Keratinocyte (primary cell): ENCODE data around the gene B3GALT6. TPM values are rescaled to one million over a fixed set of nuclear protein-coding genes. Genes with fewer than 3 reads are reported as not detected.

Experiments
- DNase-seq: peaks from one replicate; pipeline ENCODE4 v3.0.0-alpha.2; 2011; ENCODE audit warnings: low read depth, missing footprints, low spot score
- FAIRE-seq: peaks from 2 replicates; lab custom pipeline; 2011; peaks lifted over from hg19 to GRCh38; lab: Jason Lieb, UNC
- H2AFZ ChIP-seq: 2 replicates; pipeline ENCODE4 v1.6.0; 2012; ENCODE audit warnings: low read length, control low read depth, inconsistent platforms; ENCODE audit not compliant: control insufficient read depth
- H3K27ac ChIP-seq: 2 replicates; pipeline ENCODE4 v1.5.1; 2011; ENCODE audit warnings: low read length; ENCODE audit not compliant: control insufficient read depth, insufficient read depth
- H3K27me3 ChIP-seq: 3 replicates; pipeline ENCODE4 v1.6.0; 2011; ENCODE audit warnings: low read length; ENCODE audit not compliant: control insufficient read depth, insufficient read depth; ENCODE audit errors: extremely low read depth
- H3K36me3 ChIP-seq, 2 experiments: 2 replicates in 1 of 2; 3 replicates in 1 of 2; pipeline ENCODE4 v1.5.1; 2011; ENCODE audit warnings: low read length in 2 of 2, mild to moderate bottlenecking in 1 of 2; ENCODE audit not compliant: control insufficient read depth in 2 of 2, insufficient read depth in 2 of 2; ENCODE audit errors: extremely low read depth in 1 of 2
- H3K4me1 ChIP-seq: 3 replicates; pipeline ENCODE4 v1.5.1; 2011; ENCODE audit warnings: low read length; ENCODE audit not compliant: control insufficient read depth, insufficient read depth; ENCODE audit errors: extremely low read depth
- H3K4me2 ChIP-seq: 3 replicates; pipeline ENCODE4 v1.6.0; 2011; ENCODE audit warnings: low read depth, low read length; ENCODE audit not compliant: control insufficient read depth, insufficient read depth; ENCODE audit errors: extremely low read depth
- H3K4me3 ChIP-seq, 3 experiments: fragments of 200-600 bp in 1 of 3; sonication (generic) in 1 of 3; 2 replicates in 2 of 3; 3 replicates in 1 of 3; pipeline ENCODE4 v1.5.1; 2011 to 2016; ENCODE audit warnings: low read length in 3 of 3, mild to moderate bottlenecking in 3 of 3, control low read depth in 2 of 3, inconsistent platforms in 1 of 3, low read depth in 1 of 3, mixed read lengths in 1 of 3, mixed run types in 1 of 3, moderate library complexity in 1 of 3; ENCODE audit not compliant: control insufficient read depth in 2 of 3, insufficient read depth in 2 of 3; ENCODE audit errors: extremely low read depth in 1 of 3
- H3K79me2 ChIP-seq: 2 replicates; pipeline ENCODE4 v1.6.0; 2012; ENCODE audit warnings: low read length; ENCODE audit not compliant: control insufficient read depth, insufficient read depth
- H3K9ac ChIP-seq: 3 replicates; pipeline ENCODE4 v1.6.0; 2011; ENCODE audit warnings: low read length; ENCODE audit not compliant: control insufficient read depth, insufficient read depth; ENCODE audit errors: extremely low read depth
- H3K9me1 ChIP-seq: 3 replicates; pipeline ENCODE4 v1.6.0; 2011; ENCODE audit warnings: low read length; ENCODE audit not compliant: control insufficient read depth, insufficient read depth; ENCODE audit errors: extremely low read depth
- H3K9me3 ChIP-seq: 2 replicates; pipeline ENCODE4 v1.5.1; 2012; ENCODE audit warnings: low read depth, low read length; ENCODE audit not compliant: control insufficient read depth
- H4K20me1 ChIP-seq: 3 replicates; pipeline ENCODE4 v1.6.0; 2011; ENCODE audit warnings: low read length; ENCODE audit not compliant: control insufficient read depth, insufficient read depth; ENCODE audit errors: extremely low read depth
- EZH2 ChIP-seq: IDR thresholded peaks from one replicate; pipeline ENCODE4 v1.6.1; 2012; ENCODE audit warnings: inconsistent platforms, mild to moderate bottlenecking, low read length, moderate library complexity
- dilution Hi-C: fragments of 300-500 bp; cut with MboI; formaldehyde crosslinking; loops from one replicate; pipeline ENCODE4 v1.7.0; 2020; ENCODE audit warnings: low sequenced_read_pairs; ENCODE audit not compliant: extremely low pct_ligation_motif_present
- polyA plus RNA-seq, 5 experiments: library from polyadenylated mRNA; depleted of rRNA in 3 of 5; stranded (reverse) in 3 of 5; stranded (forward) in 1 of 5; unstranded in 1 of 5; fragments of >200 nt; gene quantifications; 1 replicate in 1 of 5; 2 replicates in 3 of 5; 3 replicates in 1 of 5; pipeline versions ENCODE4 v1.2.1 to v1.2.3, GENCODE V29; 2011 to 2012; ENCODE audit warnings: missing spikeins in 2 of 5, low read depth in 1 of 5, low replicate concordance in 1 of 5
- TF ChIP-seq, protein P1 (sequence below), 3 experiments: IDR thresholded peaks in 1 of 3; conservative IDR thresholded peaks in 1 of 3; optimal IDR thresholded peaks in 1 of 3; 2 replicates in 2 of 3; 3 replicates in 1 of 3; pipeline versions ENCODE3 to v1.5.1; 2011; ENCODE audit warnings: low read length in 3 of 3, mild to moderate bottlenecking in 3 of 3, moderate library complexity in 2 of 3, control low read depth in 1 of 3, inconsistent platforms in 1 of 3; ENCODE audit not compliant: insufficient read depth in 2 of 3; ENCODE audit errors: extremely low read depth in 1 of 3

The B3GALT6 gene
- polyA plus RNA-seq, 1 donor (not counting 4 experiments of a cell fraction or from before 2014, with no cell fraction given) = 6.8 TPM

DNA sequence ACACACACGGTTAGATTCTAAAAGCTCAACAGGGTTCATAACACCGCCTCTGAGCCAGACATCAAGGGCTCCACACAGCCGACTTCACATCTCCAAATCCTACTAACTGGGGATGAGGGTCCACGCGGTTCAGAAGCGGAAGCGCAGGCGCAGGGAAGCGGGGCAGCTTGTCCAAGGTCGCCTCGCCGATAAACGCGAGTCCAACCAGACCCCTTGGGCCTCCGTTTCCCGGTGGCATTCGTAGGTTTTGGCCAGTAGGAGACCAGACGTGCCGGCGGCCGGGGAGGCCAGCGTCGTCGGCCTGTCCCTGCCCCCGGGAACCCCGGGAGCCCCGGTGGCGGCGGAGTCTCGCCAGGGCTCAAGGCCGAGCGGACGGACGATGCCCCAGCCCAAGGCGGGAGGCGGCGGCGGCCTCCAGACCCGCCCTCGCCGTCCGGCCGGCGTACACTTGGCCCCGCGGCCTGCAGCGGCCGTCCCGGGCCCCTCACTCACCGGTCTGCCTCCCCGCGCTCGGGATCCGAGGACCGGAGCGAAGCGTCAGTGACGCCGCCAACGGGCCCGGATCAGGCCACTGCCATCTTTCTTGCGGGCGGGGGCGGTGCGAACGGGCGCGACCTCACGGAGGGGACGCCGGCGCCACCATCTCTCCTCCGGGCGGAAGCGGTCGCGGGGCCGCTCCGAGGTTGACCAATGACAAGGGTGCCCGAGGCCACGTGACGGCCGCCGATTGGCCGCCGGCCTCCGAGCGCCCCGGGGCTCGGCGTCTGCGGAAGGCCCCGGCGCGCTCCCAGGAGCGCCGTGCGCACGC, 433 bp upstream of the B3GALT6 start, which contains the start of gene SDF4:
SDF4 (minus strand) TSS at position 602 of the 808 bp plus-strand sequence. CDS start 3,229 bp downstream, outside the sequence.
- TF ChIP-seq, protein P1, sequence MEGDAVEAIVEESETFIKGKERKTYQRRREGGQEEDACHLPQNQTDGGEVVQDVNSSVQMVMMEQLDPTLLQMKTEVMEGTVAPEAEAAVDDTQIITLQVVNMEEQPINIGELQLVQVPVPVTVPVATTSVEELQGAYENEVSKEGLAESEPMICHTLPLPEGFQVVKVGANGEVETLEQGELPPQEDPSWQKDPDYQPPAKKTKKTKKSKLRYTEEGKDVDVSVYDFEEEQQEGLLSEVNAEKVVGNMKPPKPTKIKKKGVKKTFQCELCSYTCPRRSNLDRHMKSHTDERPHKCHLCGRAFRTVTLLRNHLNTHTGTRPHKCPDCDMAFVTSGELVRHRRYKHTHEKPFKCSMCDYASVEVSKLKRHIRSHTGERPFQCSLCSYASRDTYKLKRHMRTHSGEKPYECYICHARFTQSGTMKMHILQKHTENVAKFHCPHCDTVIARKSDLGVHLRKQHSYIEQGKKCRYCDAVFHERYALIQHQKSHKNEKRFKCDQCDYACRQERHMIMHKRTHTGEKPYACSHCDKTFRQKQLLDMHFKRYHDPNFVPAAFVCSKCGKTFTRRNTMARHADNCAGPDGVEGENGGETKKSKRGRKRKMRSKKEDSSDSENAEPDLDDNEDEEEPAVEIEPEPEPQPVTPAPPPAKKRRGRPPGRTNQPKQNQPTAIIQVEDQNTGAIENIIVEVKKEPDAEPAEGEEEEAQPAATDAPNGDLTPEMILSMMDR (optimal IDR thresholded peaks at IDR 0.05 in 1 of 3, IDR thresholded peaks at IDR 0.05 in 1 of 3, conservative IDR thresholded peaks at IDR 0.05 in 1 of 3; ENCODE audit: extremely low read depth in 1 of 3, insufficient read depth in 2 of 3, low read length in 3 of 3) = no peak
- no peak for TF ChIP-seq EZH2
- peak within 1 kb of the TSS; percentile 96 for H3K9ac ChIP-seq
- no peaks in the 10 kb centered on the region for H4K20me1 ChIP-seq
- FAIRE-seq (no peak), DNase-seq (no peak)
- peaks cover 8% of the 10 kb centered on the region for H3K4me1 ChIP-seq
- peaks cover 4% of the 10 kb centered on the region for H3K9me3 ChIP-seq
- dilution Hi-C loops = no loop called here
- H3K4me2 ChIP-seq = peak within 1 kb of the TSS; percentile 92
- peak within 1 kb of the TSS; percentile 68 for H2AFZ ChIP-seq
- no peaks in the 10 kb centered on the region for H3K27me3 ChIP-seq
- peak within 1 kb of the TSS; percentile 82 to 93 (median 91) for H3K4me3 ChIP-seq
- H3K79me2 ChIP-seq = peaks cover 64% of the 10 kb centered on the region
- H3K36me3 ChIP-seq = peaks cover 10 to 27% of the 10 kb centered on the region in 2 experiments
- no peaks in the 10 kb centered on the region for H3K9me1 ChIP-seq
- H3K27ac ChIP-seq = peak within 1 kb of the TSS; percentile 79

DNA sequence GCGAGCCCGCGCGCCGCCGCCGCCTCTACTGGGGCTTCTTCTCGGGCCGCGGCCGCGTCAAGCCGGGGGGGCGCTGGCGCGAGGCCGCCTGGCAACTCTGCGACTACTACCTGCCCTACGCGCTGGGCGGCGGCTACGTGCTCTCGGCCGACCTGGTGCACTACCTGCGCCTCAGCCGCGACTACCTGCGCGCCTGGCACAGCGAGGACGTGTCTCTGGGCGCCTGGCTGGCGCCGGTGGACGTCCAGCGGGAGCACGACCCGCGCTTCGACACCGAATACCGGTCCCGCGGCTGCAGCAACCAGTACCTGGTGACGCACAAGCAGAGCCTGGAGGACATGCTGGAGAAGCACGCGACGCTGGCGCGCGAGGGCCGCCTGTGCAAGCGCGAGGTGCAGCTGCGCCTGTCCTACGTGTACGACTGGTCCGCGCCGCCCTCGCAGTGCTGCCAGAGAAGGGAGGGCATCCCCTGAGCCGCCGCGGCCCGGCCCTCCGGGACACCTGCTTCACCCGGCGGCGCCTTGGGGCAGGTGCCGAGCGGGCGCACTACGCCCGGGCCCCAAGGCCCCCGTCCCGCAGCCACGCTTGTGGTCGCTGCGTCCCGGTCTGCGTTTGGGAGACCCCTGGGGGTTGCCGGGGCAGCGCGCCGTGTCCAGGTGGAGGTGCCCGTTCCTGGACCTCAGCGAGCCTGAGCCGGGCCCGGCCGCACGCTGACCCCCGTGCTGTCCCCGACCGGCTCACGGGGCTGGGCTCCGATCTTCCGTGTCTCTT, 944 bp downstream of the B3GALT6 start:
- Histone ChIP-seq H3K9me3 (peaks cover 4% of the 10 kb centered on the region), H3K4me1 (peaks cover 11% of the 10 kb centered on the region), H4K20me1 (no peaks in the 10 kb centered on the region), H3K4me2 (peak overlapping the region; percentile 45), H3K79me2 (peaks cover 52% of the 10 kb centered on the region), H3K27me3 (no peaks in the 10 kb centered on the region), H3K36me3 (peaks cover 7 to 22% of the 10 kb centered on the region in 2 experiments), H2AFZ (no peak overlapping the region), H3K9ac (no peak overlapping the region), H3K4me3 (no peak overlapping the region), H3K27ac (peak overlapping the region; percentile 14), H3K9me1 (no peaks in the 10 kb centered on the region)
- FAIRE-seq = no peak
- no peak for DNase-seq
- dilution Hi-C loops = no loop called here
- no peak for TF ChIP-seq EZH2
- TF ChIP-seq, protein P1 (optimal IDR thresholded peaks at IDR 0.05 in 1 of 3, IDR thresholded peaks at IDR 0.05 in 1 of 3, conservative IDR thresholded peaks at IDR 0.05 in 1 of 3; ENCODE audit: extremely low read depth in 1 of 3, insufficient read depth in 2 of 3, low read length in 3 of 3) = no peak
